IMR-90 (cell line): ENCODE results near the gene PCSK5. TPM values are rescaled to one million over a fixed set of nuclear protein-coding genes. Genes with fewer than 3 reads are reported as not detected.

Source experiments
- ATAC-seq: fragments of 200-7000 bp; cut with Tn5 transposase; 2 replicates; pipeline ENCODE4 v1.9.1; 2020; ENCODE audit warnings: low read depth, mild to moderate bottlenecking, moderate library complexity
- BruUV-seq: library from RNA; stranded (reverse); fragments of 400-500 nt; replicated peaks from 2 replicates; lab custom pipeline; 2021; lab: Mats Ljungman, UMichigan
- CTCF ChIA-PET: fragments of 300-600 bp; formaldehyde crosslinking; extraction: SDS; loops from one replicate; lab custom pipeline; 2021; ENCODE audit warnings: antibody characterized with exemption; lab: Yijun Ruan, JAX
- POLR2A ChIA-PET: fragments of 300-600 bp; sonication (Branson Sonifier 250); formaldehyde crosslinking; loops from one replicate; lab custom pipeline; 2022; ENCODE audit warnings: antibody characterized with exemption; ENCODE audit not compliant: unreplicated experiment; lab: Charles Lee
- DNase-seq: peaks from one replicate; pipeline ENCODE4 v3.0.0; 2013
- H2AFZ ChIP-seq: replicated peaks from 2 replicates; pipeline ENCODE3; 2013; ENCODE audit warnings: low read length, mild to moderate bottlenecking; ENCODE audit not compliant: poor library complexity
- H2AK5ac ChIP-seq: 2 replicates; pipeline ENCODE4 v1.6.1; 2013; ENCODE audit warnings: low read depth, low read length, inconsistent platforms
- H2AK9ac ChIP-seq: replicated peaks from 2 replicates; pipeline ENCODE3; 2013; ENCODE audit warnings: mild to moderate bottlenecking, low read depth, low read length, moderate library complexity; ENCODE audit not compliant: poor library complexity
- H2BK120ac ChIP-seq: 2 replicates; pipeline ENCODE4 v1.6.1; 2013; ENCODE audit warnings: low read depth, low read length, inconsistent platforms
- H2BK15ac ChIP-seq: 3 replicates; pipeline ENCODE4 v1.6.1; 2013; ENCODE audit warnings: low read depth, low read length, inconsistent platforms
- H2BK20ac ChIP-seq: 2 replicates; pipeline ENCODE4 v1.6.1; 2013; ENCODE audit warnings: low read depth, mild to moderate bottlenecking, inconsistent platforms, low read length, moderate library complexity
- H2BK5ac ChIP-seq: 2 replicates; pipeline ENCODE4 v1.6.1; 2013; ENCODE audit warnings: mild to moderate bottlenecking, low read depth, low read length, inconsistent platforms; ENCODE audit not compliant: poor library complexity, severe bottlenecking
- H3K14ac ChIP-seq: replicated peaks from 2 replicates; pipeline ENCODE4 v1.6.1; 2013; ENCODE audit warnings: low read depth, low read length, inconsistent platforms
- H3K18ac ChIP-seq: 2 replicates; pipeline ENCODE4 v1.6.1; 2013; ENCODE audit warnings: low read depth, low read length, control low read depth
- H3K23ac ChIP-seq: 2 replicates; pipeline ENCODE4 v1.6.1; 2013; ENCODE audit warnings: low read depth, low read length, inconsistent platforms
- H3K27ac ChIP-seq: 2 replicates; pipeline ENCODE4 v1.5.1; 2013; ENCODE audit warnings: mild to moderate bottlenecking, control low read depth, low read length; ENCODE audit not compliant: insufficient read depth
- H3K27me3 ChIP-seq: 2 replicates; pipeline ENCODE4 v1.6.1; 2013; ENCODE audit warnings: low read length; ENCODE audit not compliant: control insufficient read depth, insufficient read depth
- H3K36me3 ChIP-seq: 2 replicates; pipeline ENCODE4 v1.6.1; 2013; ENCODE audit warnings: low read length, mixed read lengths; ENCODE audit not compliant: control insufficient read depth, insufficient read depth
- H3K4ac ChIP-seq: 2 replicates; pipeline ENCODE4 v1.6.1; 2013; ENCODE audit warnings: low read depth, low read length, inconsistent platforms
- H3K4me1 ChIP-seq: 2 replicates; pipeline ENCODE4 v1.6.1; 2013; ENCODE audit warnings: low read length, mixed read lengths; ENCODE audit not compliant: control insufficient read depth, insufficient read depth
- H3K4me2 ChIP-seq: 2 replicates; pipeline ENCODE4 v1.6.1; 2013; ENCODE audit warnings: low read depth, mild to moderate bottlenecking, control low read depth, low read length, moderate library complexity
- H3K4me3 ChIP-seq: 2 replicates; pipeline ENCODE4 v1.5.1; 2013; ENCODE audit warnings: low read depth, mild to moderate bottlenecking, control low read depth, low read length, moderate library complexity; ENCODE audit not compliant: insufficient read depth
- H3K56ac ChIP-seq: 2 replicates; pipeline ENCODE4 v1.6.1; 2013; ENCODE audit warnings: low read length, inconsistent platforms; ENCODE audit not compliant: insufficient read depth; ENCODE audit errors: extremely low read depth
- H3K79me1 ChIP-seq, 2 experiments: 2 replicates each; pipeline ENCODE4 v1.6.1; 2013; ENCODE audit warnings: low read length in 2 of 2, inconsistent platforms in 1 of 2, low read depth in 1 of 2
- H3K9ac ChIP-seq: 2 replicates; pipeline ENCODE4 v1.6.1; 2013; ENCODE audit warnings: low read depth, low read length, control low read depth
- H3K9me1 ChIP-seq: 2 replicates; pipeline ENCODE4 v1.6.1; 2013; ENCODE audit warnings: low read length, inconsistent platforms; ENCODE audit not compliant: insufficient read depth
- H3K9me3 ChIP-seq: 2 replicates; pipeline ENCODE4 v1.6.1; 2013; ENCODE audit warnings: low read length; ENCODE audit not compliant: control insufficient read depth, insufficient read depth
- H4K20me1 ChIP-seq: 2 replicates; pipeline ENCODE4 v1.6.1; 2013; ENCODE audit warnings: low read length, inconsistent platforms; ENCODE audit not compliant: insufficient read depth
- H4K5ac ChIP-seq: 2 replicates; pipeline ENCODE4 v1.6.1; 2013; ENCODE audit warnings: mild to moderate bottlenecking, low read depth, low read length, control low read depth
- H4K8ac ChIP-seq, 2 experiments: 2 replicates each; pipeline ENCODE4 v1.6.1; 2013; ENCODE audit warnings: low read depth in 2 of 2, low read length in 2 of 2, control low read depth in 1 of 2, inconsistent platforms in 1 of 2
- H4K91ac ChIP-seq: 2 replicates; pipeline ENCODE4 v1.6.1; 2013; ENCODE audit warnings: low read depth, low read length, inconsistent platforms; ENCODE audit not compliant: insufficient read depth
- CEBPB ChIP-seq: IDR thresholded peaks from 2 replicates; pipeline ENCODE4 v1.6.1; 2012; ENCODE audit warnings: low read depth, low read length, improper control_type of control experiment
- CHD1 ChIP-seq: IDR thresholded peaks from 2 replicates; pipeline ENCODE4 v1.6.1; 2012; ENCODE audit warnings: low read depth, low read length, improper control_type of control experiment
- CTCF ChIP-seq: conservative IDR thresholded peaks from 2 replicates; pipeline ENCODE4 v1.5.1; 2012; ENCODE audit warnings: mild to moderate bottlenecking, low read depth, low read length, improper control_type of control experiment
- FOS ChIP-seq: fragments of 150-350 bp; IDR thresholded peaks from 2 replicates; pipeline ENCODE4 v1.6.1; 2016; ENCODE audit warnings: low read depth, low read length
- MAZ ChIP-seq: IDR thresholded peaks from 2 replicates; pipeline ENCODE4 v1.6.1; 2012; ENCODE audit warnings: low read depth, mild to moderate bottlenecking, low read length, improper control_type of control experiment, moderate library complexity, borderline replicate concordance
- MXI1 ChIP-seq: IDR thresholded peaks from 2 replicates; pipeline ENCODE4 v1.6.1; 2012; ENCODE audit warnings: low read depth, mild to moderate bottlenecking, low read length, moderate library complexity, borderline replicate concordance
- POLR2A ChIP-seq: IDR thresholded peaks from 2 replicates; pipeline ENCODE4 v1.6.1; 2012; ENCODE audit warnings: mild to moderate bottlenecking, low read depth, low read length
- RCOR1 ChIP-seq: IDR thresholded peaks from 2 replicates; pipeline ENCODE4 v1.6.1; 2012; ENCODE audit warnings: mild to moderate bottlenecking, low read length, improper control_type of control experiment; ENCODE audit not compliant: insufficient replicate concordance
- RFX5 ChIP-seq: IDR thresholded peaks from 2 replicates; pipeline ENCODE4 v1.8.0; 2012; ENCODE audit warnings: low read depth, mild to moderate bottlenecking, low read length, moderate library complexity
- WGBS, 2 experiments: methylation state at CpG; one replicate each; pipeline versions ENCODE4 v1.1.5 to v1.1.7; 2013; ENCODE audit warnings: missing lambda C conversion rate in 2 of 2; ENCODE audit not compliant: insufficient read length in 1 of 2; ENCODE audit errors: extremely low coverage in 2 of 2; 5-methylcytosine and 5-hydroxymethylcytosine counted together
- dilution Hi-C: fragments of 300-500 bp; cut with HindIII; formaldehyde crosslinking; loops from one replicate; pipeline ENCODE4 v1.14.3; 2018; ENCODE audit warnings: low sequenced_read_pairs; ENCODE audit not compliant: unreplicated experiment
- in situ Hi-C: fragments of 300-500 bp; cut with MboI; formaldehyde crosslinking; loops from 3 replicates; pipeline ENCODE4 v1.14.3; 2019; ENCODE audit warnings: low sequenced_read_pairs, inconsistent platforms, mixed read lengths
- intact Hi-C: fragments of 100-400 bp; cut with micrococcal nuclease; formaldehyde crosslinking; loops from 2 replicates; pipeline ENCODE4 v1.10.0; 2022
- polyA plus RNA-seq, 3 experiments: library from polyadenylated mRNA; depleted of rRNA; stranded (reverse); fragments of >200 nt; gene quantifications; 2 replicates each; pipeline ENCODE4 v1.2.3, GENCODE V29; 2012; ENCODE audit warnings: low replicate concordance in 1 of 3
- total RNA-seq: library from RNA; depleted of rRNA; stranded (reverse); fragments of >200 nt; gene quantifications from 2 replicates; pipeline ENCODE4 v1.2.3, GENCODE V29; 2012

PCSK5 gene
- total and polyA plus RNA-seq, 2 of the 4 experiments (the other 2 are of a cell fraction), result 1.5 to 3.0 TPM

GRCh38 chr9:76206821-76207220, 316.3 kb downstream of the PCSK5 start:
- H3K27me3 ChIP-seq, result no peaks in the 10 kb centered on the region
- DNase-seq, result no peak
- H2BK15ac ChIP-seq, result no peak overlapping the region
- H2BK20ac ChIP-seq, result no peak overlapping the region
- no peak for ATAC-seq
- dilution Hi-C loops, result no loop called here
- H3K23ac ChIP-seq, result no peak overlapping the region
- H3K4me1 ChIP-seq, result no peaks in the 10 kb centered on the region
- in situ Hi-C loops, result no loop called here
- TF ChIP-seq CEBPB (no peak), CHD1 (no peak), RFX5 (no peak), MAZ (no peak), FOS (no peak), MXI1 (no peak), POLR2A (no peak), RCOR1 (no peak), CTCF (no peak)
- no peaks in the 10 kb centered on the region for H3K36me3 ChIP-seq
- POLR2A ChIA-PET, result interaction anchor here (1.1 kb wide), 1 partner anchor 26 kb away, joined by 3 read pairs; no protein-coding TSS in a partner anchor
- H3K18ac ChIP-seq, result no peak overlapping the region
- no peak overlapping the region for H4K91ac ChIP-seq
- no peak overlapping the region for H2AK9ac ChIP-seq
- no peak overlapping the region for H2BK120ac ChIP-seq
- H3K14ac ChIP-seq, result no peak overlapping the region
- H3K9me1 ChIP-seq, result no peaks in the 10 kb centered on the region; the same call in 1 of the 2 replicates
- no TSS peak for BruUV-seq
- H3K9me3 ChIP-seq, result no peaks in the 10 kb centered on the region
- CTCF ChIA-PET, result no interaction called here
- no peak overlapping the region for H2AK5ac ChIP-seq
- intact Hi-C loops, result no loop called here
- H4K8ac ChIP-seq, result no peak overlapping the region
- H3K9ac ChIP-seq, result no peak overlapping the region
- no peak overlapping the region for H3K4ac ChIP-seq
- no peak overlapping the region for H2BK5ac ChIP-seq
- H3K79me1 ChIP-seq, result no peaks in the 10 kb centered on the region
- no CpG with 5 or more reads among the region's 1 CpG for WGBS, 2 experiments
- H4K5ac ChIP-seq, result no peak overlapping the region
- no peak overlapping the region for H3K27ac ChIP-seq
- no peak overlapping the region for H3K4me3 ChIP-seq
- no peak overlapping the region for H3K4me2 ChIP-seq
- no peaks in the 10 kb centered on the region for H4K20me1 ChIP-seq
- H2AFZ ChIP-seq, result no peak overlapping the region
- H3K56ac ChIP-seq, result no peak overlapping the region
